K562 (cell line): ENCODE results near the gene PEX7. TPM values are rescaled to one million over a fixed set of nuclear protein-coding genes. Genes with fewer than 3 reads are reported as not detected.

Experiments used
- CHD7 ChIP-seq: fragments of 200-600 bp; sonication (generic); IDR thresholded peaks from one replicate; pipeline ENCODE4 v1.6.1; 2012; ENCODE audit warnings: mild to moderate bottlenecking, low read depth, low read length, inconsistent platforms
- MCM3 ChIP-seq: fragments of 450-650 bp; IDR thresholded peaks from 2 replicates; pipeline ENCODE4 v1.6.1; 2016
- RBM17 ChIP-seq: fragments of 200-400 bp; formaldehyde crosslinking; IDR thresholded peaks from 2 replicates; pipeline ENCODE4 v1.6.1; 2017; ENCODE audit warnings: low read depth, mild to moderate bottlenecking, low read length, borderline replicate concordance
- ZNF239 ChIP-seq: fragments of 250-450 bp; sonication (Bioruptor Pico); IDR thresholded peaks from 2 replicates; pipeline ENCODE4 v1.4.0; 2020; ENCODE audit warnings: mild to moderate bottlenecking
- polyA plus RNA-seq, 8 experiments: library from polyadenylated mRNA; depleted of rRNA in 4 of 8; stranded (reverse) in 5 of 8; unstranded in 3 of 8; fragments of >200 nt; fragmentation: Nextera tagmentation in 2 of 8; fragmentation: Illumina TruSeq in 1 of 8; extraction: Ambion mirVana in 2 of 8; extraction: Trizol in 1 of 8; gene quantifications; 2 replicates each; pipeline versions ENCODE4 v1.2.1 to v1.2.3, GENCODE V29; 2011 to 2014; ENCODE audit warnings: inconsistent platforms in 1 of 8, missing spikeins in 1 of 8
- total RNA-seq, 7 experiments: library from RNA; depleted of rRNA in 6 of 7; stranded (reverse); fragments of >200 nt in 6 of 7; fragmentation: Illumina TruSeq in 2 of 7; extraction: Trizol in 2 of 7; gene quantifications; 2 replicates each; pipeline versions ENCODE4 v1.2.1 to v1.2.3, GENCODE V29; 2011 to 2021; ENCODE audit warnings: low replicate concordance in 1 of 7
- TF ChIP-seq, protein P1 (sequence below): fragments of 450-650 bp; IDR thresholded peaks from 2 replicates; pipeline ENCODE4 v1.6.1; 2016; ENCODE audit warnings: missing biosample characterization, missing genetic modification characterization
- TF ChIP-seq, protein P2 (sequence below): sonication (generic); formaldehyde crosslinking; IDR thresholded peaks from 2 replicates; pipeline ENCODE4 v1.8.0; 2023; ENCODE audit warnings: mild to moderate bottlenecking, missing genetic modification reagents

The PEX7 gene
- total and polyA plus RNA-seq, 9 of the 15 experiments (the other 6 are each of a cell fraction or from before 2014, with no cell fraction given): 1.6 to 12.9 (median 9.1) TPM

- TF ChIP-seq CHD7 (no peak), MCM3 (no peak), RBM17 (no peak), ZNF239 (CRISPR knock-in tag) (no peak)
- TF ChIP-seq, protein P1, sequence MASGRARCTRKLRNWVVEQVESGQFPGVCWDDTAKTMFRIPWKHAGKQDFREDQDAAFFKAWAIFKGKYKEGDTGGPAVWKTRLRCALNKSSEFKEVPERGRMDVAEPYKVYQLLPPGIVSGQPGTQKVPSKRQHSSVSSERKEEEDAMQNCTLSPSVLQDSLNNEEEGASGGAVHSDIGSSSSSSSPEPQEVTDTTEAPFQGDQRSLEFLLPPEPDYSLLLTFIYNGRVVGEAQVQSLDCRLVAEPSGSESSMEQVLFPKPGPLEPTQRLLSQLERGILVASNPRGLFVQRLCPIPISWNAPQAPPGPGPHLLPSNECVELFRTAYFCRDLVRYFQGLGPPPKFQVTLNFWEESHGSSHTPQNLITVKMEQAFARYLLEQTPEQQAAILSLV: no peak
- TF ChIP-seq, protein P2, sequence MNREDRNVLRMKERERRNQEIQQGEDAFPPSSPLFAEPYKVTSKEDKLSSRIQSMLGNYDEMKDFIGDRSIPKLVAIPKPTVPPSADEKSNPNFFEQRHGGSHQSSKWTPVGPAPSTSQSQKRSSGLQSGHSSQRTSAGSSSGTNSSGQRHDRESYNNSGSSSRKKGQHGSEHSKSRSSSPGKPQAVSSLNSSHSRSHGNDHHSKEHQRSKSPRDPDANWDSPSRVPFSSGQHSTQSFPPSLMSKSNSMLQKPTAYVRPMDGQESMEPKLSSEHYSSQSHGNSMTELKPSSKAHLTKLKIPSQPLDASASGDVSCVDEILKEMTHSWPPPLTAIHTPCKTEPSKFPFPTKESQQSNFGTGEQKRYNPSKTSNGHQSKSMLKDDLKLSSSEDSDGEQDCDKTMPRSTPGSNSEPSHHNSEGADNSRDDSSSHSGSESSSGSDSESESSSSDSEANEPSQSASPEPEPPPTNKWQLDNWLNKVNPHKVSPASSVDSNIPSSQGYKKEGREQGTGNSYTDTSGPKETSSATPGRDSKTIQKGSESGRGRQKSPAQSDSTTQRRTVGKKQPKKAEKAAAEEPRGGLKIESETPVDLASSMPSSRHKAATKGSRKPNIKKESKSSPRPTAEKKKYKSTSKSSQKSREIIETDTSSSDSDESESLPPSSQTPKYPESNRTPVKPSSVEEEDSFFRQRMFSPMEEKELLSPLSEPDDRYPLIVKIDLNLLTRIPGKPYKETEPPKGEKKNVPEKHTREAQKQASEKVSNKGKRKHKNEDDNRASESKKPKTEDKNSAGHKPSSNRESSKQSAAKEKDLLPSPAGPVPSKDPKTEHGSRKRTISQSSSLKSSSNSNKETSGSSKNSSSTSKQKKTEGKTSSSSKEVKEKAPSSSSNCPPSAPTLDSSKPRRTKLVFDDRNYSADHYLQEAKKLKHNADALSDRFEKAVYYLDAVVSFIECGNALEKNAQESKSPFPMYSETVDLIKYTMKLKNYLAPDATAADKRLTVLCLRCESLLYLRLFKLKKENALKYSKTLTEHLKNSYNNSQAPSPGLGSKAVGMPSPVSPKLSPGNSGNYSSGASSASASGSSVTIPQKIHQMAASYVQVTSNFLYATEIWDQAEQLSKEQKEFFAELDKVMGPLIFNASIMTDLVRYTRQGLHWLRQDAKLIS (CRISPR knock-in tag): no peak
Measured at GRCh38 chr6:136783021-136783420, 39.4 kb upstream of the PEX7 start (continued).
